Stomach (tissue), 4 donors: ENCODE data around the gene CADM2.

Experiments used
- CTCF ChIP-seq, 7 experiments: fragments of 450-650 bp in 4 of 7; fragments of 200-600 bp in 3 of 7; sonication (generic) in 3 of 7; IDR thresholded peaks; one replicate each; pipeline ENCODE4 v1.5.1; 2016 to 2019; ENCODE audit warnings: antibody characterized with exemption in 7 of 7, control low read depth in 2 of 7, mild to moderate bottlenecking in 1 of 7
- EP300 ChIP-seq: sonication (generic); formaldehyde crosslinking; IDR thresholded peaks from one replicate; pipeline ENCODE4 v1.6.1; 2017; ENCODE audit warnings: antibody characterized with exemption
- POLR2A ChIP-seq, 4 donors: fragments of 450-650 bp; IDR thresholded peaks; one replicate each; pipeline ENCODE4 v1.6.1; 2016; ENCODE audit warnings: antibody characterized with exemption in 4 of 4, control low read depth in 2 of 4, mild to moderate bottlenecking in 1 of 4, moderate library complexity in 1 of 4

- TF ChIP-seq EP300 (no peak), CTCF (IDR thresholded peaks at IDR 0.05) (no peak), POLR2A (IDR thresholded peaks at IDR 0.05) (no peak)
These were observed 429.2 kb downstream of the CADM2 start for GRCh38 chr3:85387913-85388505.
